MM.1S (cell line): ENCODE measurements around the gene PRSS27.
"Not testable (repeated sequence)": the region's sequence is repeated elsewhere in the genome, so short reads cannot be mapped to it uniquely, and the experiment has no call there.

ENCODE experiments used
- CTCF ChIP-seq: fragments of 300-600 bp; sonication (generic); IDR thresholded peaks from 2 replicates; pipeline ENCODE4 v1.5.1; 2016; ENCODE audit warnings: antibody characterized with exemption, low read length, mixed read lengths
- EZH2 ChIP-seq: fragments of 300-600 bp; sonication (generic); optimal IDR thresholded peaks from 2 replicates; pipeline ENCODE3; 2017; ENCODE audit warnings: low read depth, mild to moderate bottlenecking, antibody characterized with exemption, low read length, mixed read lengths
- EZH2phosphoT487 ChIP-seq: fragments of 300-600 bp; sonication (generic); IDR thresholded peaks from 2 replicates; pipeline ENCODE4 v1.6.1; 2018; ENCODE audit warnings: antibody characterized with exemption, low read length

- TF ChIP-seq EZH2phosphoT487, CTCF, EZH2: not testable (repeated sequence)
These were observed 33.9 kb downstream of the PRSS27 start for GRCh38 chr16:2686075-2686474.
